ENCODE measurements around the gene RPS6KB1.
"Not testable (repeated sequence)": the region's sequence is repeated elsewhere in the genome, so short reads cannot be mapped to it uniquely, and the experiment has no call there.

RPS6KB1 gene

DNA sequence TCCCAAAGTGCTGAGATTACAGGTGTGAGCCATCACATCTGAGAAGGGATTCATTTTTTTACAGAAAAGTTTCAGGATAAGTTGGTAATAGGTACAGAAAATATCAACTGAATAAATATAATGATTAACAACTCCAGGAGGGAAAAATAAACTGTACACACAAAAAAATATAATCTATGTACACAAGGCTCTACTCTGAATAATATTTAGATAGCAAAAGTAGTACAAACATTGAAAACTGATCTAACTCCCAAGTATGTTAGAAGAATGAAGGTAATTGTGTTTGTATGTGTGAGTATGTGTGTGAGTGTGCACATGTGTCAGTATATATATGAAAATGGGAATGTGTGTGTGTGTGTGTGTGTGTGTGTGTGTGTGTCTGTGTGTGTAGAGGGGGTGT lies 20.6 kb upstream of the RPS6KB1 start:
- DNase-seq (ENCODE audit: low spot score): no peak

DNA sequence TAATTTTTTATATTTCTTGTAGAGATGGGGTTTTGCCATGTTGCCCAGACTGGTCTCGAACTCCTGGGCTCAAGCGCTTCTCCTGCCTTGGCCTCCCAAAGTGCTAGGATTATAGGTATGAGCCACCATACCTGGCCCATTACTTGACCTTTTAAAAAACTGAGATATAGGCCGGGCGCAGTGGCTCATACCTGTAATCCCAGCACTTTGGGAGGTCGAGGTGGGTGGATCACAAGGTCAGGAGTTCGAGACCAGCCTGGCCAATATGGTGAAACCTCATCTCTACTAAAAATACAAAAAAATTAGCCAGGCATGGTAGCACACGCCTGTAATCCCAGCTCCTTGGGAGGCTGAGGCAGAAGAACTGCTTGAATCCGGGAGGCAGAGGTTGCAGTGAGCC lies 19.5 kb upstream of the RPS6KB1 start:
- not testable (repeated sequence) for DNase-seq (ENCODE audit: low spot score)

DNA sequence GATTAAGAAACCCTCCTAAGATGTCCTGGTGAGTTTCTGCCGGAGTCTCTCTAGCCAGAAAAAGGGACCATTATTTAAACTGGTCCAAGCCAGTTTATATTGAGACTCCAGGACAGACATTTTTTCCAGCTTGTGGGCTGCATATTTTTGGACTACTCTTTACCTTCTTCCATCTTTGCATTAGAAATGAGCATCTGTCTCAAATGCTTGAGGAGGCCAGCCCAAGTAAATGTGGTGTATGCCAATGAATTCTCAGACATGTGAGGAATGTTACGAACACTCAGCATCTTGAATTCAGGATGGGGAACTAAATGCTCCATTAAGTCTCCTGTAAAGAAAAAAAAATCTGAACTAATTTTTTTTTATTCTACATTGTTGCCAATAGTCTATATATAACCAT lies 18.5 kb upstream of the RPS6KB1 start:
- no peak for DNase-seq (ENCODE audit: low spot score)

GRCh38 chr17:59876107-59876506 lies 16.8 kb upstream of the RPS6KB1 start:
- DNase-seq (ENCODE audit: low spot score): no peak

DNA sequence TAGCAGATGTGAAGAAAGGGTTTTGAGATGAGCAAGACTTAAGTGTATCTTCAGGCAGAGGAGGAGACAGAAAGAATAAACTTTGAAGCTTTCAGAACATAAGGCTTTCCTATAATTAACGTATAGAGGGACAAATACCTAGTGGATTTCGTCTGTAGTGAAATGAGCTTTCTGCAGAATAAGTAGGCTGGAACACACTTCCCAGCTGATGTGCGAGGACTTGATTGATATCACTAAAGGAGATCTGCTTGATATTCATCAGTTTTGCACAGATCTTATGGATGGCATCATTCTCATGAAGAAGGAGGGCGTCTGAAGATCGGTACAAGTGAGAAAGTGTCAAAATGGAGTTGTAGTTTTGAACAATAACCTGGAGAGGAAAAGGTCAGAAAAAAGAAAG lies 15.0 kb upstream of the RPS6KB1 start:
- no peak for DNase-seq (ENCODE audit: low spot score)

DNA sequence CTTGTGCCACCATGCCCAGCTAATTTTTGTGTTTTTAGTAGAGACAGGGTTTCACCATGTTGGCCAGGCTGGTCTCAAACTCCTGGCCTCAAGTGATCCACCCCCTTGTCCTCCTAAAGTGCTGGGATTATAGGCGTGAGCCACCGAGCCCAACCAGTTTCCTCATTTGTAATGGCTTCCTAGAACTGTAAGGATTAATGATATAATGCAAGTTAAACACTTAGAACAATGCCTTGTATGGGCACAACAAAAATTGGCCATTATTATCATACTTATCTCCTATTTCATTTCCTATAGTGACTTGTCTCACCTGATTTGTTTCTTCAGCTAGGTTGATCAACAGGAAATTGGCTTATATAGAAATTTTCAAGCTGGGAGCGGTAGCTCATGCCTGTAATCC lies 14.3 kb upstream of the RPS6KB1 start:
- DNase-seq (ENCODE audit: low spot score): no peak

GRCh38 chr17:59884861-59885260 lies 8.1 kb upstream of the RPS6KB1 start:
- no peak for DNase-seq (ENCODE audit: low spot score)

DNA sequence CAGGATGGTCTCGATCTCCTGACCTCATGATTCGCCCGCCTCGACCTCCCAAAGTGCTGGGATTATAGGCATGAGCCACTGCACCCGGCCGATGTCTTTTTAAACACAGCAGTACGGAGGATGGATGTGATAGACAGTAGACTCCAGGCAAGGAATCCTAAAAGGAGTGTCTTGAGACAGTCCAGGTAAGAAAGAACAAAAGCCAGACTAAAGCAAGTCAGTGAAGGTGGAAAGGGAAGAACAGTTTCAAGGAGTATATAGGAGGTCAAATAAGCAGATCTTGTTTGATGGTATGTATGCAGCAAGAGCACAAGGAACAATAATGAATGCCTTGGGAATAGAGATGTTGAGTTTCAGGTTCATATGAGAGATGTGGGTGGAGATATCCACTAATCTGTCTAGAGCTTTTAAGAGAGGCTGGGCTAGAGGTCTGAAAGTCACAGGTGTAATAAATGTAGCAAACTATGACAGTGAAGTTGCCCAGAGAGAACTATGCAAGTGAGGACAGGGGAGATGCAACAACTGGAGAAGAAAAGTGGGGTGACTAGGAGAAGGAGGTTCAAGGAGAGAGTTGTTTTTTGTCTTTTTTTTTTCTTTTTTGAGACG lies 4.7 kb upstream of the RPS6KB1 start:
- DNase-seq (ENCODE audit: low spot score): no peak

DNA sequence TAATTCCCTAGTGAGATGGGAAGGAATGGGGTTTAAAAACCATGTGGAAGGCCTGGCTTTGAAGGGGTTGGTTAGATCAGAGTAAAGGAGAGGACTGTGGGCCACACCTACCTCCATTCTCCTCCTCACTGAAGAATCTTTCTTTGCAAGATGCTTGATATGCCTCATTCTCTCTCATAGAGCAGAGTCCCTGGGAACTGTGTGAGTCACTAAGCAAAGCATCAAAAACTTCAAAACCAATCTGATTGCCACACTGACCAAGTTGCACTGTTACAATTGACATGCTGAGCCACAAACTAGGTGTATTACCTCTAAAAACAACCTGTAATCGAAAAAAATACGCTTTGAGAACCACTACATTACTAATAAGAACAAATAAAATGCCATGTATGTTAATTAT lies 2.2 kb upstream of the RPS6KB1 start:
- no peak for DNase-seq (ENCODE audit: low spot score)

DNA sequence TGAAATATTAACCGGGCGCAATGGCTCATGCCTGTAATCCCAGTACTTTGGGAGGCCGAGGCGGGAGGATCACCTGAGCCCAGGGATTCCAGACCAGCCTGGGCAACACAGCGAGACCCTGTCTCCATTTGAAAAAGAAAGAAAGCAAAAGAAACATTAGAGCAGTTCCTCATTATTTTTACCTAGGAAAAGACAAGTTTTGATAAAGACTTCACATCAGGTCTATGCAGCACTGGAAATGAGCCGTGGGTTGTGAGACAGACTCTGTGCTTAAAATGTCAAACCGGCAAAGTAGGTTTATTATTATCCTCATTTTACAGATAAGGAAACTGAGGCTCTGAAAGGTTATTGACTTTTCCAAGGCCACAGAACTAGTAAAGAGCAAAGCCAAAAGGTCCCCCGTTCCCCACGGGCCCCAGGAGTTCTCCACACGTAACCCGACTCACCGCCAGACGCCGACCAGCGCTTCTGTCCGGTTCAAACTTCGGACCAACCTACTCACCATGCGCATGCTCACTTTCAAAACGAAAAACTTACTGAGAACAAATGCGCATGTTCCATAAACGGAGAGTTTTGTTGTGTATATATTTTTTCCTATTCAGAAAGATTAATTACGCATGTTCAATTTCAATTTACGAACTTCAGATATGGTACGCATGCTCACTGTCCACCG lies 534 bp upstream of the RPS6KB1 start:
- peak; percentile 10 for DNase-seq (ENCODE audit: low spot score)

DNA sequence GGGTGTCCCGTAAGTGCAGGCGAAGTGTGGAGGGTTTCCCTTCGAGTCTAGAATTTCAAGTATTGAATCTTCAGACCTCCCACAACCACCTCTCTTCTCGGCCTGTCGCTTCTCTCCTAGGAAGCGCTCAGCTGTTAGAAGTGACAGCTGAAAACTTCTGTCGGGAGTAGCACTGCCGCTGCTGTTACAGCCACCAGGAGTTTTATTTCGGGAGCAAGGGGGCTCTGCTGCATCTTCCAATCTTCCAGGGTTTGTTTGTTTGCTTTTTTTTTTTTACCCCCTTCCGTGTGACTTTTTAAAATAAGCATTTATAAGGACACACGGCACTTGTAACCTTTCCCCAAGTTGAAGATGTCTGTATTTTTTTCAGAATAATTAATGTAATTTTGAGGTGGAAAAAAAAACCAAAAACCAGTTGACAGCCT lies 767 bp downstream of the RPS6KB1 start:
- DNase-seq (ENCODE audit: low spot score): peak; percentile 23

DNA sequence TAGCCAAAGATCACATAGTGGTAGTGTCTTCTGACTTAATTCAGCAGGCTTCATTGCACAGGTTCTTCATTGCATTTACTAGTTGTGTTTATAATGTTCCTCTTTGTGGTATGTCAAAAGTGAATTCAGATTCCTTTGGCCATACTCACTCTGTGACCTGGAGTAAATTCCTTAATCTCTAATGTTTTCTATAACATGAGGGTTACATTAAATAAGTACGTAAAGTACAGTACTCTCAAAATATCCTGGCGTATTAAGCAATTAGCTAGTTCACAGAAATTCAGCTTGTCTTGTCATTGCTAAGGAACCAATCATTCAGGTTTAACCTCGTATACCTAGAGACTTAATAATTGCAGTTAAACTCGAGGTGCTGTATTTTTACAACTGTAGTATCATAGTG lies 4.2 kb downstream of the RPS6KB1 start:
- no peak for DNase-seq (ENCODE audit: low spot score)

DNA sequence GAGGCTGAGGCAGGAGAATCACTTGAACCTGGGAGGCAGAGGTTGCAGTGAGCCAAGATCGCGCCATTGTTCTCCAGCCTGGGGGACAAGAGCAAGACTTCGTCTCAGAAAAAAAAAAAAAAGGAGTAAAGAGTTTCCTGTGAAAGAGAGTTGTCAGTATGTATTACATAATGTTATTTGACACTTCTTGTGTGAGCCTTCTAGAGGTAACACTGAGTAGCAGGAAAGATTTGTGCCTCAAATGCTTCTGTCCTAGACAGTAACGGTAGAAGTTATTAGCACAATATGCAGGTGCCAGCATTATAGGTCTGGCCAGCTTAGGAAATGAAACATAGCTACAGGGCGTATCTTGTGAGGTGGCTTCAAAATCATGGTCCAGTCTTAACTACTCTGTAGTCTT lies 6.2 kb downstream of the RPS6KB1 start:
- DNase-seq (ENCODE audit: low spot score): no peak

GRCh38 chr17:59901604-59902003 lies 8.7 kb downstream of the RPS6KB1 start:
- DNase-seq (ENCODE audit: low spot score): no peak

- no peak for DNase-seq (ENCODE audit: low spot score)
These were observed 10.5 kb downstream of the RPS6KB1 start for GRCh38 chr17:59903455-59903854.

GRCh38 chr17:59907467-59907866 lies 14.5 kb downstream of the RPS6KB1 start:
- no peak for DNase-seq (ENCODE audit: low spot score)

GRCh38 chr17:59914274-59914854 lies 21.4 kb downstream of the RPS6KB1 start:
- DNase-seq (ENCODE audit: low spot score): peak; percentile 62

DNA sequence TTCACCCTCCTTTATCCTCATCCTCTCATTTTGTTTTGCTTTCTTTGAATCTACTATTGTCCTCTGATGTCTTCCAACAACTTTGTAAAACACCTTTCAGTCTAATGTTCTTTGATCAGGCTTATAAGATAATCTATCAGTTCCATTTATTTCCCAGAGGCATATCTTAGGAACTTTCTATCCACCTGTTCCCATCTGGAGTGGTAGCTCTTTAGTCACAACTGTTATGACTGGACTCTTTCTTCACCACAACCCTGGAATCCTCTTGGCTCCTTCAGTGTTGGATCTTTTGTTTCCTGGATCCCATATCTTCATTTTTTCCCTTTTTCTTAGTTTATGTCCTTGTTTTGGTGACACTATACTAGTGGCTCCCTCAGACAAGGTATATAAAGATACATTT lies 23.5 kb downstream of the RPS6KB1 start:
- DNase-seq (ENCODE audit: low spot score): no peak

- not testable (repeated sequence) for DNase-seq (ENCODE audit: low spot score)
These were observed 27.7 kb downstream of the RPS6KB1 start for GRCh38 chr17:59920637-59921036.

GRCh38 chr17:59930121-59930520 lies 37.2 kb downstream of the RPS6KB1 start:
- not testable (repeated sequence) for DNase-seq (ENCODE audit: low spot score)

GRCh38 chr17:59930768-59931167 lies 37.8 kb downstream of the RPS6KB1 start:
- DNase-seq (ENCODE audit: low spot score): not testable (repeated sequence)

DNA sequence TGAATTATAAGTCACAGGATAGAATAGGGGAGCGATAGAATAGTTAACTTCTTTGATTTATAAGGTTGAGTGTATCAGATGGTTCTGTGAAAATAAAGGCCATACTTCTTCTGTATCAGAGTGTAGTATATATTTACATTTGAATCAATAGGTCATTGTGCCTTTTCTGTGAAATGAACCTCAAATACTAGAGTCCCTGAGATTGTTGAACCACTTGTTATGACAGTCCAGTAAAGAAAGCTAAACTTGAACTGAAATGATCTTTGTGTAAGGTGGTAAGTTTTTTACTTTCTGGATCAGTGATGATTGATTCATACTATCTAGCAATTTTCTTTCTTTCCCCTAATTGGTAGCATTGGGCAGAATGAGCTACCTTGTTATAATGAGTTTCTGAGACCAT lies 40.4 kb downstream of the RPS6KB1 start:
- not testable (repeated sequence) for DNase-seq (ENCODE audit: low spot score)

- not testable (repeated sequence) for DNase-seq (ENCODE audit: low spot score)
These were observed 47.8 kb downstream of the RPS6KB1 start for GRCh38 chr17:59940697-59941096.

DNA sequence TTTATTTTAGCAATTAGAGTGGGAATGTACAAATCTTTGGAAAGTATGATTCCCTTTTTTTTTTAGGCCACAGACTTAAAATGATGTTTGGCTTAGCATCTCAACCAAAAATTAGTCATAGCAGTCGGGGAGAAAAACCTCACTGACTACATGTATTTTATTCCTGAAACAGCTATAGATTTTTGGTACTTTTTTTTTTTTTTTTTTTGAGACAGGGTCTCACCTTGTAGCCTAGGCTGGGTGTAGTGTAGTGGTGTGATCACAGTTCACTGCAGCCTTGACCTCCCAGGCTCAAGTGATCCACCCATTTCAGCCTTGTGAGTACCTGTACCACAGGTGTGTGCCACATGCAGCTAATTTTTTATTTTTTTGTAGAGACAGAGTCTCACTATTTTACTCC lies 48.2 kb downstream of the RPS6KB1 start:
- no peak for DNase-seq (ENCODE audit: low spot score)

All from cerebellar cortex (tissue), 1 donor.